Kidney (tissue), 14 donors: Measurements from ENCODE around the gene JMJD4. TPM values are rescaled to one million over a fixed set of nuclear protein-coding genes. Genes with fewer than 3 reads are reported as not detected.

Experiments used
- DNase-seq, 5 donors: peaks; one replicate each; pipeline ENCODE4 v3.0.0-alpha.2; 2013 to 2020
- FAIRE-seq: peaks from 2 replicates; lab custom pipeline; 2012; peaks lifted over from hg19 to GRCh38; lab: Jason Lieb, UNC
- H3K27ac ChIP-seq, 2 donors: one replicate each; pipeline ENCODE4 v1.7.0; 2013; ENCODE audit warnings: low read depth in 2 of 2, low read length in 2 of 2, inconsistent platforms in 1 of 2
- H3K27me3 ChIP-seq: one replicate; pipeline ENCODE4 v1.7.1; 2013; ENCODE audit warnings: low read length, inconsistent platforms; ENCODE audit not compliant: control insufficient read depth, insufficient read depth
- H3K36me3 ChIP-seq, 3 donors: one replicate each; pipeline versions ENCODE4 v1.7.0 to v1.7.1; 2013; ENCODE audit warnings: low read length in 3 of 3, control low read depth in 1 of 3, inconsistent platforms in 1 of 3; ENCODE audit not compliant: insufficient read depth in 3 of 3, control insufficient read depth in 2 of 3
- H3K4me1 ChIP-seq, 3 donors: one replicate each; pipeline versions ENCODE4 v1.7.0 to v1.7.1; 2013; ENCODE audit warnings: low read length in 3 of 3, inconsistent platforms in 1 of 3, low read depth in 1 of 3; ENCODE audit not compliant: control insufficient read depth in 2 of 3, insufficient read depth in 2 of 3
- H3K4me3 ChIP-seq, 3 donors: one replicate each; pipeline versions ENCODE4 v1.7.0 to v1.8.1; 2013; ENCODE audit warnings: low read length in 3 of 3, control low read depth in 1 of 3, inconsistent platforms in 1 of 3
- H3K9ac ChIP-seq, 3 donors: one replicate each; pipeline versions ENCODE4 v1.7.0 to v1.7.1; 2013; ENCODE audit warnings: low read length in 3 of 3, control low read depth in 1 of 3, inconsistent platforms in 1 of 3
- H3K9me3 ChIP-seq, 3 donors: one replicate each; pipeline versions ENCODE4 v1.7.0 to v1.7.1; 2013; ENCODE audit warnings: low read length in 3 of 3, control low read depth in 1 of 3, inconsistent platforms in 1 of 3; ENCODE audit not compliant: control insufficient read depth in 2 of 3, insufficient read depth in 1 of 3
- CTCF ChIP-seq: IDR thresholded peaks from 3 replicates; pipeline ENCODE4 v1.5.1; 2012; ENCODE audit warnings: mild to moderate bottlenecking, moderate library complexity, borderline replicate concordance; ENCODE audit not compliant: insufficient read depth; ENCODE audit errors: extremely low read depth
- intact Hi-C: fragments of 100-400 bp; cut with DNase I; formaldehyde crosslinking; loops from one replicate; pipeline ENCODE4 v1.11.1; 2022
- polyA plus RNA-seq: library from polyadenylated mRNA; stranded (reverse); fragments of 350-450 nt; fragmentation: Illumina TruSeq; extraction: RNeasy Lipid Tissue Mini Kit (QIAGEN cat#74804); gene quantifications from one replicate; pipeline ENCODE4 v1.2.3, GENCODE V29; 2014; ENCODE audit warnings: low read depth, low replicate concordance; ENCODE audit not compliant: insufficient read depth
- total RNA-seq: library from RNA; stranded (reverse); fragmentation: NEBNext Ultra II Directional; extraction: Animal tissue kit (Norgen Biotek cat#: 25700); gene quantifications from one replicate; pipeline ENCODE4 v1.2.1, GENCODE V29; 2021
- donor health status: control.
- donor health status: control.
- donor health status: control.
- donor health status: control.
- donor health status: control.
- donor health status: DM: yes; HTN: yes; CAD: no.
- donor health status: Normal renal cell carcinoma (clear cell type).

JMJD4 gene
- total and polyA plus RNA-seq, 2 donors from 2014 or later, result 12.6 to 15.9 TPM

- TF ChIP-seq CTCF, result no peak
- Histone ChIP-seq H3K4me3 (no peak overlapping the region), H3K36me3 (peaks cover 5 to 17% (median 8%) of the 10 kb centered on the region in 3 donors), H3K27me3 (no peaks in the 10 kb centered on the region), H3K9me3 (peaks cover 0 to 2% (median 0%) of the 10 kb centered on the region in 3 donors), H3K27ac (no peak overlapping the region), H3K9ac (no peak overlapping the region), H3K4me1 (peaks cover 0 to 7% (median 0%) of the 10 kb centered on the region in 3 donors)
- peak in 1 of 5 donors; percentile 51 for DNase-seq
- intact Hi-C loops, result loop anchor here (10.0 kb wide), 1 partner anchor 176 kb away; the partner anchor contains the start of gene WNT9A
- FAIRE-seq, result no peak
These were observed 34.2 kb upstream of the JMJD4 start for GRCh38 chr1:227769047-227769935.

GRCh38 chr1:227768640-227769039 is 33.5 kb upstream of the JMJD4 start:
- intact Hi-C loops, result loop anchor here (10.0 kb wide), 1 partner anchor 176 kb away; the partner anchor contains the start of gene WNT9A
- Histone ChIP-seq H3K9ac (no peak overlapping the region), H3K9me3 (peaks cover 0 to 2% (median 0%) of the 10 kb centered on the region in 3 donors), H3K4me3 (no peak overlapping the region), H3K27ac (no peak overlapping the region), H3K27me3 (no peaks in the 10 kb centered on the region), H3K36me3 (peaks cover 5 to 16% (median 8%) of the 10 kb centered on the region in 3 donors), H3K4me1 (peaks cover 0 to 7% (median 0%) of the 10 kb centered on the region in 3 donors)
- FAIRE-seq (no peak), DNase-seq (peak in 1 of 5 donors; percentile 40)
- no peak for TF ChIP-seq CTCF

GRCh38 chr1:227768125-227768439 is 33.0 kb upstream of the JMJD4 start:
- Histone ChIP-seq H3K27ac (no peak overlapping the region), H3K9me3 (peaks cover 0 to 2% (median 0%) of the 10 kb centered on the region in 3 donors), H3K27me3 (no peaks in the 10 kb centered on the region), H3K4me3 (no peak overlapping the region), H3K4me1 (peaks cover 0 to 5% (median 0%) of the 10 kb centered on the region in 3 donors), H3K9ac (no peak overlapping the region), H3K36me3 (peaks cover 5 to 16% (median 8%) of the 10 kb centered on the region in 3 donors)
- no peak for TF ChIP-seq CTCF
- intact Hi-C loops, result loop anchor here (10.0 kb wide), 1 partner anchor 177 kb away; the partner anchor contains the start of gene WNT9A
- peak in 1 of 5 donors; percentile 28 for DNase-seq
- no peak for FAIRE-seq
